SU-DHL-6 (cell line): ENCODE measurements around the gene BCL2L14.

Experiments used
- H2AFZ ChIP-seq: fragments of 200-600 bp; sonication (generic); 2 replicates; pipeline ENCODE4 v1.6.1; 2014; ENCODE audit warnings: low read depth, mild to moderate bottlenecking, moderate library complexity, mixed read lengths, antibody characterized with exemption, low read length; ENCODE audit not compliant: severe bottlenecking
- H3F3A ChIP-seq: fragments of 200-600 bp; shearing (Covaris generic); 2 replicates; pipeline ENCODE4 v1.6.0; 2016; ENCODE audit warnings: antibody characterized with exemption, mild to moderate bottlenecking; ENCODE audit not compliant: insufficient read depth
- H3K27ac ChIP-seq: fragments of 200-600 bp; sonication (generic); 2 replicates; pipeline ENCODE4 v1.5.1; 2016; ENCODE audit warnings: low read depth, mild to moderate bottlenecking, low read length, moderate library complexity, mixed read lengths
- H3K27me3 ChIP-seq: fragments of 200-600 bp; sonication (generic), shearing (Covaris generic); 2 replicates; pipeline ENCODE4 v1.6.0; 2014; ENCODE audit warnings: mild to moderate bottlenecking, low read length
- H3K36me3 ChIP-seq: fragments of 200-600 bp; sonication (generic); 2 replicates; pipeline ENCODE4 v1.6.1; 2014; ENCODE audit warnings: mild to moderate bottlenecking, low read length, mixed read lengths
- H3K4me2 ChIP-seq: fragments of 300-600, 200-600 bp; shearing (Covaris generic), sonication (generic); 2 replicates; pipeline ENCODE4 v1.6.0; 2014; ENCODE audit warnings: low read length, low read depth, mild to moderate bottlenecking; ENCODE audit not compliant: poor library complexity, severe bottlenecking
- H3K4me3 ChIP-seq: fragments of 200-600 bp; sonication (generic); 2 replicates; pipeline ENCODE4 v1.5.1; 2014; ENCODE audit warnings: antibody characterized with exemption, low read length, mild to moderate bottlenecking, mixed read lengths; ENCODE audit not compliant: insufficient read depth, poor library complexity, severe bottlenecking
- H3K79me2 ChIP-seq: fragments of 200-600 bp; sonication (generic); 2 replicates; pipeline ENCODE4 v1.6.1; 2014; ENCODE audit warnings: mild to moderate bottlenecking, low read length, moderate library complexity; ENCODE audit not compliant: insufficient read depth
- H3K9ac ChIP-seq: fragments of 200-600 bp; sonication (generic); 2 replicates; pipeline ENCODE4 v1.7.0; 2014; ENCODE audit warnings: mild to moderate bottlenecking, low read length
- H3K9me2 ChIP-seq: fragments of 200-600 bp; sonication (generic); replicated peaks from 2 replicates; pipeline ENCODE4 v1.6.1; 2014; ENCODE audit warnings: low read length; ENCODE audit not compliant: insufficient read depth
- H3K9me3 ChIP-seq: fragments of 200-600 bp; sonication (generic); 2 replicates; pipeline ENCODE4 v1.6.1; 2014; ENCODE audit warnings: low read length, mixed read lengths; ENCODE audit not compliant: insufficient read depth
- H4K20me1 ChIP-seq: fragments of 200-600 bp; sonication (generic); 2 replicates; pipeline ENCODE4 v1.6.1; 2014; ENCODE audit warnings: low read depth, mild to moderate bottlenecking, antibody characterized with exemption, low read length, moderate library complexity, mixed read lengths
- EZH2phosphoT487 ChIP-seq: fragments of 200-600 bp; sonication (generic), shearing (Covaris generic); conservative IDR thresholded peaks from 2 replicates; pipeline ENCODE4 v1.6.1; 2018; ENCODE audit warnings: mild to moderate bottlenecking, antibody characterized with exemption, low read length, moderate library complexity, mixed read lengths
- TF ChIP-seq, protein P1 (sequence below): fragments of 200-600 bp; sonication (generic); IDR thresholded peaks from one replicate; pipeline ENCODE4 v1.5.1; 2017; ENCODE audit warnings: antibody characterized with exemption, mild to moderate bottlenecking, low read length, moderate library complexity; ENCODE audit not compliant: insufficient read depth, poor library complexity, severe bottlenecking

The BCL2L14 gene

DNA sequence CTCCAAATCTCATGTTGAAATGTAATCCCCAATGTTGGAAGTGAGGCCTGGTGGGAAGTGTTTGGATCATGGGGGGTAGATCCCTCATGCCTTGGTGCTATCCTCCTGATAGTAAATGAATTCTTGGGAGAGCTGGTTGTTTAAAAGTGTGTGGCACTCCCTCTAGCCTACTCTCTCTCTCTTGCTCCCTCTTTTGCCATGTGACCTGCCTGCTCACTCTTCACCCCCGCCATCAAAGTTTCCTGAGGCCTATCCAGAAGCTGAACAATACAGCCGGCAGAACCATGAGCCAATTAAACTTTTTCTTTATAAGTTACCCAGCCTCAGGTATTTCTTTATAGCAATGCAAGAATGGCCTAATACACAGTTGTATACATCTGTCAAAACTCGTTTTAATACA lies 62.5 kb downstream of the BCL2L14 start:
- no peak overlapping the region for H3K9ac ChIP-seq
- H3K79me2 ChIP-seq = no peaks in the 10 kb centered on the region
- H3K27me3 ChIP-seq = no peaks in the 10 kb centered on the region
- H3K27ac ChIP-seq = no peak overlapping the region
- no peaks in the 10 kb centered on the region for H3K9me2 ChIP-seq
- TF ChIP-seq, protein P1, sequence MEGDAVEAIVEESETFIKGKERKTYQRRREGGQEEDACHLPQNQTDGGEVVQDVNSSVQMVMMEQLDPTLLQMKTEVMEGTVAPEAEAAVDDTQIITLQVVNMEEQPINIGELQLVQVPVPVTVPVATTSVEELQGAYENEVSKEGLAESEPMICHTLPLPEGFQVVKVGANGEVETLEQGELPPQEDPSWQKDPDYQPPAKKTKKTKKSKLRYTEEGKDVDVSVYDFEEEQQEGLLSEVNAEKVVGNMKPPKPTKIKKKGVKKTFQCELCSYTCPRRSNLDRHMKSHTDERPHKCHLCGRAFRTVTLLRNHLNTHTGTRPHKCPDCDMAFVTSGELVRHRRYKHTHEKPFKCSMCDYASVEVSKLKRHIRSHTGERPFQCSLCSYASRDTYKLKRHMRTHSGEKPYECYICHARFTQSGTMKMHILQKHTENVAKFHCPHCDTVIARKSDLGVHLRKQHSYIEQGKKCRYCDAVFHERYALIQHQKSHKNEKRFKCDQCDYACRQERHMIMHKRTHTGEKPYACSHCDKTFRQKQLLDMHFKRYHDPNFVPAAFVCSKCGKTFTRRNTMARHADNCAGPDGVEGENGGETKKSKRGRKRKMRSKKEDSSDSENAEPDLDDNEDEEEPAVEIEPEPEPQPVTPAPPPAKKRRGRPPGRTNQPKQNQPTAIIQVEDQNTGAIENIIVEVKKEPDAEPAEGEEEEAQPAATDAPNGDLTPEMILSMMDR = no peak
- TF ChIP-seq EZH2phosphoT487 = no peak
- H3F3A ChIP-seq = no peaks in the 10 kb centered on the region
- no peaks in the 10 kb centered on the region for H4K20me1 ChIP-seq
- H3K4me2 ChIP-seq = no peak overlapping the region
- no peak overlapping the region for H3K4me3 ChIP-seq
- H3K36me3 ChIP-seq = no peaks in the 10 kb centered on the region
- H3K9me3 ChIP-seq = no peaks in the 10 kb centered on the region
- no peak overlapping the region for H2AFZ ChIP-seq

DNA sequence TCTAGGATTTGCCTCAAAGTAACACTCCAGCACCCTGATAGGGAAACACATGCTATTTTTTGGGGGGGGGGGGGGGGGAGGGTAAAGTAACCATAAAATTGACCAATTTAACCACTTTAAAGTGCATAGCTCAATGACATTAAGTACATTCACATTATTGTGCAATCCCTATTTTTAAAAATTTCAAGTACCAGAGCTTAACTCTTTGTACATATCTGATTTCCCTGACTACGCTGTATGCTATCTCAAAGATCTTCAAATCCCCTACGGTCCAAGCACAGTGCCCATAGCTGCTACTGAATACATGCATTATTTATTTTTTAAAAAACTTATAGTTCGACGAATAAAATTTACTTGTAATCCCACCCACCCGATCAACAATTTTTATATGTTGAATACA lies 63.0 kb downstream of the BCL2L14 start:
- no peak overlapping the region for H3K27ac ChIP-seq
- H4K20me1 ChIP-seq = no peaks in the 10 kb centered on the region
- H3K4me2 ChIP-seq = no peak overlapping the region
- no peaks in the 10 kb centered on the region for H3K79me2 ChIP-seq
- H3K27me3 ChIP-seq = no peaks in the 10 kb centered on the region
- no peaks in the 10 kb centered on the region for H3K9me2 ChIP-seq
- no peak overlapping the region for H3K9ac ChIP-seq
- H3K36me3 ChIP-seq = no peaks in the 10 kb centered on the region
- no peak overlapping the region for H2AFZ ChIP-seq
- H3F3A ChIP-seq = no peaks in the 10 kb centered on the region
- no peak for TF ChIP-seq EZH2phosphoT487
- TF ChIP-seq, protein P1 = no peak
- H3K9me3 ChIP-seq = no peaks in the 10 kb centered on the region
- no peak overlapping the region for H3K4me3 ChIP-seq

DNA sequence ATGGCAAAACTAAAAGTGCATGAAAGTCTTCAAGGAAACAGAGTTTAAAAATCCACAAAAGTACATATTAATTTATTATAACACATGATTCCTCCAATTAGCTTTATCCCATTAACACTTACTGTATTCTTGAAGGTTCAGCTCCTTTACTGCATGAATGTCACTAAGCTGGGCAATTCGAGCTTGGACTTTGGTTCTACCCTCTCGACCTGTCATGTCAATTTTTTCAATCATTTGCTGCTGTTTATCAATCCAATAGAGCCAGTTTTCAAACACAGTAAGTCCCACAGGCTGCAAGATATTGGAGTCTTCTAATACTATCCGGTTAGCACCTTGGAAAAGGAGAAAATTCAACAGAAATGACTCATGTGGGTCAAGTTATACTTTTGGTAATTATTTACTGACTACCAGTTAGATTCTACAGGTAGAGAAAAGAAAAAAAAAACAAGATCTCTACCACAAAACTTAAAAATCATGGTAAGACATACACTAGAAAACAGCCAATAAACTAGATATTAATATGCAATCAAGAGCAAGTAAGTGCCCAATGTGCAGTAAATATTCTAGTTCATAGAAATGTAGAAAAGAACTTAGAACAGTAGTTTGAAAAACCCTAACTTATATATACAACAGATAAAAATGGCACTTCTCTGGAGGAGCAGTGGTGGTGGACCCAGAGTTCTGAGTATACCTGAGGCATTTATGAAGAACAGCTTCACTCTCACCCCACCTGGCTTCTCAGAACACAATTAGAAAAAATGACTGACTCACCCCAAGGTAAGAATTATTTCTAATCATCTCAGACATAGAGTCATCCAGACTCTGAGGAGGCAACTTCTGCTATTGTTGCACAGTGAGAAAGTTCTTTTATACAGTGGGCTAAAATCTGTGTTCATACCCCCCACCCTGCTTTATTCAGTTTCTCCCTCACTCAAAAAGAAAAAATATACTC lies 67.7 kb downstream of the BCL2L14 start:
- no peaks in the 10 kb centered on the region for H3K79me2 ChIP-seq
- H3K36me3 ChIP-seq = no peaks in the 10 kb centered on the region
- H3F3A ChIP-seq = no peaks in the 10 kb centered on the region
- H3K9me3 ChIP-seq = no peaks in the 10 kb centered on the region
- H3K27ac ChIP-seq = no peak overlapping the region
- H3K27me3 ChIP-seq = no peaks in the 10 kb centered on the region
- H4K20me1 ChIP-seq = no peaks in the 10 kb centered on the region
- H3K4me3 ChIP-seq = no peak overlapping the region
- no peaks in the 10 kb centered on the region for H3K9me2 ChIP-seq
- H2AFZ ChIP-seq = no peak overlapping the region
- H3K4me2 ChIP-seq = no peak overlapping the region
- no peak for TF ChIP-seq EZH2phosphoT487
- TF ChIP-seq, protein P1 = no peak
- no peak overlapping the region for H3K9ac ChIP-seq
